GM18505 (cell line): Measurements from ENCODE around the gene ABHD5.

Experiments
- ATAC-seq: cut with Tn5 transposase; IDR thresholded peaks from one replicate; pipeline ENCODE4 v1.9.1; 2021; ENCODE audit not compliant: unreplicated experiment
- POLR2A ChIP-seq: IDR thresholded peaks from 4 replicates; pipeline ENCODE4 v1.6.1; 2011; ENCODE audit warnings: borderline replicate concordance; ENCODE audit not compliant: insufficient read depth, insufficient read length; ENCODE audit errors: extremely low read depth

ABHD5 gene

GRCh38 chr3:43726521-43726920, 35.8 kb downstream of the ABHD5 start:
- no peak for ATAC-seq
- TF ChIP-seq POLR2A, result no peak

GRCh38 chr3:43727930-43728329, 37.2 kb downstream of the ABHD5 start:
- TF ChIP-seq POLR2A, result no peak
- no peak for ATAC-seq

- ATAC-seq, result no peak
Measured at GRCh38 chr3:43728476-43728875, 37.7 kb downstream of the ABHD5 start.

GRCh38 chr3:43728947-43729346, 38.2 kb downstream of the ABHD5 start:
- no peak for TF ChIP-seq POLR2A
- no peak for ATAC-seq

More at GRCh38 chr3:43728476-43728875, 37.7 kb downstream of the ABHD5 start:
- no peak for TF ChIP-seq POLR2A

- no peak for ATAC-seq
- no peak for TF ChIP-seq POLR2A
Measured at GRCh38 chr3:43729707-43730414, 39.1 kb downstream of the ABHD5 start.

GRCh38 chr3:43732747-43733425, 42.1 kb downstream of the ABHD5 start:
- TF ChIP-seq POLR2A, result no peak
- no peak for ATAC-seq

GRCh38 chr3:43733459-43734384, 43.0 kb downstream of the ABHD5 start:
- no peak for ATAC-seq
- TF ChIP-seq POLR2A, result no peak

- TF ChIP-seq POLR2A, result no peak
- ATAC-seq, result no peak
Measured at GRCh38 chr3:43734685-43735084, 43.9 kb downstream of the ABHD5 start.

GRCh38 chr3:43735618-43736017, 44.9 kb downstream of the ABHD5 start:
- no peak for TF ChIP-seq POLR2A
- ATAC-seq, result no peak

- ATAC-seq, result no peak
- TF ChIP-seq POLR2A, result no peak
Measured at GRCh38 chr3:43736558-43737440, 46.1 kb downstream of the ABHD5 start.

- TF ChIP-seq POLR2A, result no peak
- ATAC-seq, result no peak
Measured at GRCh38 chr3:43738305-43738704, 47.6 kb downstream of the ABHD5 start.

- no peak for TF ChIP-seq POLR2A
- no peak for ATAC-seq
Measured at GRCh38 chr3:43742920-43743319, 52.2 kb downstream of the ABHD5 start.
